NCI-H128 (cell line): ENCODE measurements around the gene DDIT4.

Experiments
- DNase-seq: peaks from one replicate; lab custom pipeline; 2025; ENCODE audit not compliant: unreplicated experiment; lab: John Stamatoyannopoulos, UW

DDIT4 gene

GRCh38 chr10:72315611-72316385 lies 42.1 kb downstream of the DDIT4 start:
- no peak for DNase-seq

- no peak for DNase-seq
Measured at GRCh38 chr10:72316386-72316700, 42.6 kb downstream of the DDIT4 start.

GRCh38 chr10:72316748-72317435 lies 43.2 kb downstream of the DDIT4 start:
- DNase-seq, result no peak

GRCh38 chr10:72318418-72319262 lies 44.9 kb downstream of the DDIT4 start:
- DNase-seq, result no peak

- peak; percentile 24 for DNase-seq
Measured at GRCh38 chr10:72319416-72320254, 45.9 kb downstream of the DDIT4 start.

- DNase-seq, result peak; percentile 36
Measured at GRCh38 chr10:72320676-72321247, 47.0 kb downstream of the DDIT4 start.

GRCh38 chr10:72321248-72322029 lies 47.7 kb downstream of the DDIT4 start:
- no peak for DNase-seq

- no peak for DNase-seq
Measured at GRCh38 chr10:72322030-72322279, 48.2 kb downstream of the DDIT4 start.

GRCh38 chr10:72322280-72323058 lies 48.7 kb downstream of the DDIT4 start:
- no peak for DNase-seq

- DNase-seq, result no peak
Measured at GRCh38 chr10:72323108-72323749, 49.5 kb downstream of the DDIT4 start.

- no peak for DNase-seq
Measured at GRCh38 chr10:72323771-72324191, 50.1 kb downstream of the DDIT4 start.
